ENCODE measurements around the gene PGRMC2.

DNA sequence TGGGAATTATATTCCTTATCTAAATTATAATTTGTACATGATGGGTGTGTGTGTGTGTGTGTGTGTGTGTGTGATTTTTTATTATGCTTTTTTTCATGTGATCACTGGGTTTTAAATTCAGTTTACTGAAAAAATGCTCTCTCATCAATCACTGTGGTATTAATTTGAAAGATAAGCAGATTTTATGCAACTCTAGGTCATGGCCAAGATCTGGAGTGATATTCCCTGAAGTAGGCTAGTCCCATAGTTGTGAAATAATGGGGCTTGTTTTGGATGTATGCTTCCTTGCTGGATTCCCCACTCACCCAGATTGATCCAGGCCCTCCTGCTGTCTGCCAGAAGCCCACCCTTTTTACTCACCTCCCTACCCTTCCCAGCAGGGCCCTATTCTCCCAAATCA, 22.0 kb upstream of the PGRMC2 start:
- TF ChIP-seq EZH2phosphoT487 (IDR thresholded peaks at IDR 0.05; ENCODE audit: borderline replicate concordance, low read length): no peak
- TF ChIP-seq, protein P1, sequence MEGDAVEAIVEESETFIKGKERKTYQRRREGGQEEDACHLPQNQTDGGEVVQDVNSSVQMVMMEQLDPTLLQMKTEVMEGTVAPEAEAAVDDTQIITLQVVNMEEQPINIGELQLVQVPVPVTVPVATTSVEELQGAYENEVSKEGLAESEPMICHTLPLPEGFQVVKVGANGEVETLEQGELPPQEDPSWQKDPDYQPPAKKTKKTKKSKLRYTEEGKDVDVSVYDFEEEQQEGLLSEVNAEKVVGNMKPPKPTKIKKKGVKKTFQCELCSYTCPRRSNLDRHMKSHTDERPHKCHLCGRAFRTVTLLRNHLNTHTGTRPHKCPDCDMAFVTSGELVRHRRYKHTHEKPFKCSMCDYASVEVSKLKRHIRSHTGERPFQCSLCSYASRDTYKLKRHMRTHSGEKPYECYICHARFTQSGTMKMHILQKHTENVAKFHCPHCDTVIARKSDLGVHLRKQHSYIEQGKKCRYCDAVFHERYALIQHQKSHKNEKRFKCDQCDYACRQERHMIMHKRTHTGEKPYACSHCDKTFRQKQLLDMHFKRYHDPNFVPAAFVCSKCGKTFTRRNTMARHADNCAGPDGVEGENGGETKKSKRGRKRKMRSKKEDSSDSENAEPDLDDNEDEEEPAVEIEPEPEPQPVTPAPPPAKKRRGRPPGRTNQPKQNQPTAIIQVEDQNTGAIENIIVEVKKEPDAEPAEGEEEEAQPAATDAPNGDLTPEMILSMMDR (IDR thresholded peaks at IDR 0.05; ENCODE audit: low read depth, low read length, poor library complexity, severe bottlenecking): no peak
